ENCODE results near the gene PLPP1.

PLPP1 gene

GRCh38 chr5:55437452-55437851 lies 97.3 kb downstream of the PLPP1 start:
- H3K27ac ChIP-seq = peak overlapping the region; percentile 47
- H3K4me2 ChIP-seq (ENCODE audit: low read length) = no peak overlapping the region
- H3K9ac ChIP-seq = no peak overlapping the region
- no peaks in the 10 kb centered on the region for H3K9me3 ChIP-seq (ENCODE audit: control insufficient read depth, low read length)
- TF ChIP-seq CTCF (IDR thresholded peaks at IDR 0.05) = no peak
- no peaks in the 10 kb centered on the region for H3K27me3 ChIP-seq (ENCODE audit: control insufficient read depth, insufficient read depth, low read length)
- H3K4me1 ChIP-seq = peaks cover 8% of the 10 kb centered on the region
- no peak overlapping the region for H3K4me3 ChIP-seq (ENCODE audit: low read depth, low read length)
- no peaks in the 10 kb centered on the region for H3K36me3 ChIP-seq (ENCODE audit: control insufficient read depth, insufficient read depth, low read length)
- no peaks in the 10 kb centered on the region for H3K79me2 ChIP-seq
- H2AFZ ChIP-seq = no peak overlapping the region

GRCh38 chr5:55432549-55432948 lies 102.2 kb downstream of the PLPP1 start:
- no peaks in the 10 kb centered on the region for H3K36me3 ChIP-seq (ENCODE audit: control insufficient read depth, insufficient read depth, low read length)
- H3K27me3 ChIP-seq (ENCODE audit: control insufficient read depth, insufficient read depth, low read length) = no peaks in the 10 kb centered on the region
- no peaks in the 10 kb centered on the region for H3K79me2 ChIP-seq
- H3K4me3 ChIP-seq (ENCODE audit: low read depth, low read length) = no peak overlapping the region
- TF ChIP-seq CTCF (IDR thresholded peaks at IDR 0.05) = no peak
- H3K27ac ChIP-seq = no peak overlapping the region
- no peak overlapping the region for H3K4me2 ChIP-seq (ENCODE audit: low read length)
- H3K9me3 ChIP-seq (ENCODE audit: control insufficient read depth, low read length) = no peaks in the 10 kb centered on the region
- no peak overlapping the region for H3K9ac ChIP-seq
- H3K4me1 ChIP-seq = no peaks in the 10 kb centered on the region
- H2AFZ ChIP-seq = no peak overlapping the region

- Histone ChIP-seq H3K36me3 (ENCODE audit: control insufficient read depth, insufficient read depth, low read length) (no peaks in the 10 kb centered on the region), H3K79me2 (no peaks in the 10 kb centered on the region), H2AFZ (no peak overlapping the region), H3K4me1 (no peaks in the 10 kb centered on the region), H3K9ac (no peak overlapping the region), H3K27ac (no peak overlapping the region), H3K27me3 (ENCODE audit: control insufficient read depth, insufficient read depth, low read length) (no peaks in the 10 kb centered on the region), H3K4me2 (ENCODE audit: low read length) (no peak overlapping the region), H3K4me3 (ENCODE audit: low read depth, low read length) (no peak overlapping the region), H3K9me3 (ENCODE audit: control insufficient read depth, low read length) (no peaks in the 10 kb centered on the region)
- no peak for TF ChIP-seq CTCF (IDR thresholded peaks at IDR 0.05)
These were observed 105.0 kb downstream of the PLPP1 start for GRCh38 chr5:55429613-55430253.

DNA sequence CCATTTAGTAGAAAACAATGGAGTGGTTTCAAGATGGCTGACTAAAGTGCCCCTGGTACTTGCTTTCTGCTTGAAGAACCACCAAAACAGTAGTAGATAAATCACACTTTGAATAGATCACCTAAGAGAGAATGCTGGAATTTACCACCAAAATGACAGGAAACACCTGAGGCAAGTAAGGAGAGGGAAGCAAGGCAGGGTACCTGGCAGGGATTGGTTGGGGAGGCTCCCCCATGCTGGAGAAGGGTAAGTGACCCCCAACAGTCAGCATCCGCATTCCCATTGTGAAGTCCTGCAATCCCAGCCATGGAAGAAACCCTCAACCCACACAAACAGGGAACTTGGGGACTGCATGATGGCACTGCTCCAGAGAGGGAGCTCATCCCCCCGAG lies 105.5 kb downstream of the PLPP1 start:
- Histone ChIP-seq H3K4me2 (ENCODE audit: low read length) (no peak overlapping the region), H3K4me3 (ENCODE audit: low read depth, low read length) (no peak overlapping the region), H3K27ac (no peak overlapping the region), H2AFZ (no peak overlapping the region), H3K9me3 (ENCODE audit: control insufficient read depth, low read length) (no peaks in the 10 kb centered on the region), H3K4me1 (no peaks in the 10 kb centered on the region), H3K36me3 (ENCODE audit: control insufficient read depth, insufficient read depth, low read length) (no peaks in the 10 kb centered on the region), H3K79me2 (no peaks in the 10 kb centered on the region), H3K27me3 (ENCODE audit: control insufficient read depth, insufficient read depth, low read length) (no peaks in the 10 kb centered on the region), H3K9ac (no peak overlapping the region)
- TF ChIP-seq CTCF (IDR thresholded peaks at IDR 0.05) = no peak

GRCh38 chr5:55427157-55427556 lies 107.6 kb downstream of the PLPP1 start:
- no peak overlapping the region for H3K4me2 ChIP-seq (ENCODE audit: low read length)
- no peak overlapping the region for H2AFZ ChIP-seq
- H3K27me3 ChIP-seq (ENCODE audit: control insufficient read depth, insufficient read depth, low read length) = no peaks in the 10 kb centered on the region
- H3K79me2 ChIP-seq = no peaks in the 10 kb centered on the region
- H3K27ac ChIP-seq = no peak overlapping the region
- no peaks in the 10 kb centered on the region for H3K9me3 ChIP-seq (ENCODE audit: control insufficient read depth, low read length)
- H3K4me3 ChIP-seq (ENCODE audit: low read depth, low read length) = no peak overlapping the region
- TF ChIP-seq CTCF (IDR thresholded peaks at IDR 0.05) = no peak
- no peak overlapping the region for H3K9ac ChIP-seq
- no peaks in the 10 kb centered on the region for H3K36me3 ChIP-seq (ENCODE audit: control insufficient read depth, insufficient read depth, low read length)
- no peaks in the 10 kb centered on the region for H3K4me1 ChIP-seq

Measured in parathyroid adenoma (tissue), 2 donors.